Sigmoid colon (tissue), 4 donors: ENCODE measurements around the gene LTC4S.

Source experiments
- CTCF ChIP-seq, 4 experiments: fragments of 450-650 bp in 3 of 4; fragments of 200-600 bp in 1 of 4; IDR thresholded peaks; one replicate each; pipeline ENCODE4 v1.5.1; 2016 to 2019; ENCODE audit warnings: antibody characterized with exemption in 4 of 4, mild to moderate bottlenecking in 3 of 4, moderate library complexity in 2 of 4
- EP300 ChIP-seq, 4 donors: sonication (generic); formaldehyde crosslinking; IDR thresholded peaks; one replicate each; pipeline ENCODE4 v1.6.1; 2017; ENCODE audit warnings: antibody characterized with exemption in 4 of 4
- POLR2A ChIP-seq, 2 donors: fragments of 450-650 bp; IDR thresholded peaks; one replicate each; pipeline ENCODE4 v1.6.1; 2016; ENCODE audit warnings: antibody characterized with exemption in 2 of 2, mild to moderate bottlenecking in 2 of 2, moderate library complexity in 2 of 2
- POLR2AphosphoS5 ChIP-seq, 4 donors: sonication (generic); formaldehyde crosslinking; IDR thresholded peaks; one replicate each; pipeline ENCODE4 v1.6.1; 2017; ENCODE audit warnings: antibody characterized with exemption in 4 of 4

GRCh38 chr5:179817890-179818745 lies 24.3 kb downstream of the LTC4S start:
- TF ChIP-seq CTCF (IDR thresholded peaks at IDR 0.05) = no peak
- no peak for TF ChIP-seq POLR2A (IDR thresholded peaks at IDR 0.05)
- no peak for TF ChIP-seq POLR2AphosphoS5 (IDR thresholded peaks at IDR 0.05)
- no peak for TF ChIP-seq EP300 (IDR thresholded peaks at IDR 0.05)
